ACHN (cell line): ENCODE data around the gene GPR151.
"Not testable (repeated sequence)": the region's sequence is repeated elsewhere in the genome, so short reads cannot be mapped to it uniquely, and the experiment has no call there.

Experiments used
- DNase-seq: peaks from one replicate; pipeline ENCODE4 v3.0.0-alpha.2; 2015
- in situ Hi-C: cut with HindIII; loops from 2 replicates; pipeline ENCODE4 v1.10.0; 2017; ENCODE audit warnings: low sequenced_read_pairs, low pct_ligation_motif_present, low pct_unique_long_range_greater_than_20kb

GPR151 gene

DNA sequence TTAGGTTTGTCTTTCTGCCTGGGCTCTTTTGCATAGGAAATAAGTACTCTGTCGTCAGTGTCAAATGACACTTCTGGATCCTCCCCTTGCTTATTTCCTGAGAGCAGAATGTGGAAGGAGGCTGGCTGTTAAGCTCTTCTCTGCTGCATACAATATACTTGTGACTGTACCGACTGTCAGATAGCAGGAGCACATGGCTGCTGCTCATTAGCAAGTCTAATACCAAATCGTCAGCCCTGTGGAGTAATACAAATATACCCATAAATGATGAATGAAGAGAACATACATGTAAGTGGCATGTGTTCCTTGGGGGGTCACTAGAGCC, at the start of gene GPR151:
GPR151 (minus strand) TSS at position 40 of the 325 bp plus-strand sequence. CDS start 77 bp downstream, outside the sequence.
- in situ Hi-C loops = no loop called here
- DNase-seq = no peak

DNA sequence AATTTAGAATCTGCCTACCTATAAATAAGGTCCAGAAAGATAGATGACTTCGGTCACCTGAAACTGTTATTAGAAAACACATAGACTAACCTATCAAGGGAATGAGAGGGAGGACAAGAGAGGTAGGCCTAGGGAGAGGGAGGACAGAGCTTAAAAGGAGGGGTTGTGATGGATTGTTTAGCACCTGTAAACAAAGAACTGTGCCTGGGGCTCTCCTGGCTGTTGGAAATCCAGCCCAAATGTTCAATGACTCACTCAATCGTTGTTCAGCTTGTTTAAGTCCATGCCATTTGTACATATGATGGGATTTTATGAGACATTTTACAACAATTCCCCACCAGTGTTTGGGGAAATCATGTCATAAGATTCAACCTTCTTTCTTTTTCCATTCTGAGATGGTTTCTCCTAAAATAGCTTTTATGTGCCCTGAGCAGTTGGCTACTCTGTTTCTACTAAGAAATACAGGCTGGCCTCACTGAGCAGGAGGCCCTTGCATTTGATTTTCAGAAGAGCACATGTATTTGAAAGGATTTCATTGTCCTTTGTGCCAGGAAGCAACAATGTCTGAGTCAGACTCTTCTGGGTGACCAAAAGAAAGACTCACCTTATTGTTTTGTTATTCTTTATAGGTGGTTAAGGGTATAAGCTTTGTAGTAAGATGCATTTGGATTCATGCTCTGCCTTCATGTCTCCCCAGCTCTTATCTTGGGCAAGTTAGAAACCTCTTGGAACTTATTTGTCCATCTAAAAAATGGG, 48.2 kb upstream of the GPR151 start:
- in situ Hi-C loops = no loop called here
- no peak for DNase-seq

GRCh38 chr5:146562461-146562860, 46.5 kb upstream of the GPR151 start:
- in situ Hi-C loops = no loop called here
- no peak for DNase-seq

DNA sequence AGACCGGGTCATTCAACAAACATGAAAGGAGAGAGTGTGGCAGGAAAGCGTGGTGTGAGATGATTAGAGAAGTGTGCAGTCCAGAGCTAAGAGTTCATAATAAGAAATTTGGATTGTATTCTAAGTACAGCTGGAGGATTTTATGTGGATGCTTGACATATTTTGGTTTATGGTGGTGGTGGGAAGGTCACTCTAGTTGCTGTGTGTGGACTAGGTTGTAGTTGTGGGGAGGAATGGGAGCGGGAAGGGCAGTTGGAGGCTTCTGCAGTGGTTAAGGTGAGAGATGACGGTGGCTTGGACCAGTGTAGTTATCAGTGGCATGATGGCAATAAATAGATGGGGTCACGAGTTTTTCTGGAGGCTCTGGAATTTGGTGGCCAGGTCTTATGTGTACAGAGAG, 45.7 kb upstream of the GPR151 start:
- in situ Hi-C loops = no loop called here
- no peak for DNase-seq

GRCh38 chr5:146560205-146560812, 44.3 kb upstream of the GPR151 start:
- in situ Hi-C loops = no loop called here
- DNase-seq = peak; percentile 46

- in situ Hi-C loops, DNase-seq: not testable (repeated sequence)
Measured at GRCh38 chr5:146556884-146557283, 40.9 kb upstream of the GPR151 start.

DNA sequence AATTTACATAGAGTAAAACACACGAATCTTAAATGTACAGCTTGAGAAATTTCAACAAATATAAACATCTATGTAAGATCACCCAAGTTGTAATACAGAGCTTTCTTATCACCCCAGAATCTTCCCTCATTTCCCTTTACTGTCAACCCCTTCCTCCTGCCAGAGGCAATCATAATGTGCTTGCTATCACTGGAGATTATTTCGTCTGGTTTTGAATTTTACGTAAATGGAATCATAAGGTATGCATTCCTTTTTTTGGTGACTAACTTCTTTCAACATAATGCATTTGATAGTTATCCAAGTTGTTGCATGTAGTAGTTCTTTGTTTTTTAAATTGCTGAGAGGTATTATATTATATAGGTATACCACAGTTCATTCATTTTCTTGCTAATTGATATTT, 37.5 kb upstream of the GPR151 start:
- DNase-seq = no peak

DNA sequence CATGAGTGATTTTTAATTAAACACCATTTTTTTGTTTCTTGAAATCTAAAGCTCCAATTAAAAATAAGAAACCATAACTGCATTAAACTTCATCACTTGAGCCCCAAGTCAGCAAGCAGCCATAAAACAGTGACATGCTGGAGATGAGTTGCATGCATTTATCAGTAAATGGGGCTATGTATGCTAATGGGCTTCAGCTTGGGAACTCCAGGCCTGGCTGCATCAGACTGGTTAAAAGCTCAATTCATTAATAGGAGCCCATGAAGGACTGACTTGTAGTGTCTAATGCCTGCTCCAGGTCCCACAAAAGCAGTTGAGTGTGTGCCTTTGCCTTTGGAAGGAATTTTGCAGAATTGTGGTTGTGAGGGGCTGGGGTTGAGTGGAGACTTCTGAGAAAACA, 33.6 kb upstream of the GPR151 start:
- in situ Hi-C loops = no loop called here

More for the DNA sequence above, 37.5 kb upstream of the GPR151 start:
- in situ Hi-C loops = no loop called here

DNA sequence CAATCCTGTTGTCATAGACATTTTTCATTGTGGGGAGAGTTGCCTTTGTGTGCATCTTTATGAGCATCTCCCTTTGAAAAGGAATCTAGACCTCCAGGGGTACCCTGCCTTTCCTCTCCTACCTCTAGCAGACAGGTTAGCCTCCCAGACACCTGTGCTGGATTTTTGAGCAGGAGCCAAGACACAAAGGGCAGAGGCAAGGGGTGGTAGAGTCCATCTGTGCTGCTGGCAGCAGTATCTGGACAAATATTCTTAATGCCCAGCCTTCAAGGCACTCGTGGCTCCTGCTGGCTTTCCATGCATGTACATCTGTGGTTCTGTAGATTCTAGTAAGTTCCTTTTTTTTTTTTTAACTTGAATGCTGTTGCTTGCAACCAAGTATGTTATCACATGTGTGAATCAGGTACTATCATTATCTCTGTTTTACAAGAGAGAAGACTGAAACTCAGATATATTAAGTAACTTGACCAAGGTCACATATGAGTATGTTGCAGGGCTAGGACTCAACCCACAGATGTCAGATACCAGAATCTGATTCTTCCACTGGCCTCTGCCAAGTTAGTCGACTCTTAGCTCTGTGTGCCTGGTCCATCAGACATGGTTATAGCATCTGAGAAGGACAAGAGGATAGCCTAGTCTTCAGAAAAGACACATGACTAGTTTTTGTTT, 32.9 kb upstream of the GPR151 start:
- no peak for DNase-seq
- in situ Hi-C loops = no loop called here

More for the DNA sequence above, 33.6 kb upstream of the GPR151 start:
- DNase-seq = no peak

DNA sequence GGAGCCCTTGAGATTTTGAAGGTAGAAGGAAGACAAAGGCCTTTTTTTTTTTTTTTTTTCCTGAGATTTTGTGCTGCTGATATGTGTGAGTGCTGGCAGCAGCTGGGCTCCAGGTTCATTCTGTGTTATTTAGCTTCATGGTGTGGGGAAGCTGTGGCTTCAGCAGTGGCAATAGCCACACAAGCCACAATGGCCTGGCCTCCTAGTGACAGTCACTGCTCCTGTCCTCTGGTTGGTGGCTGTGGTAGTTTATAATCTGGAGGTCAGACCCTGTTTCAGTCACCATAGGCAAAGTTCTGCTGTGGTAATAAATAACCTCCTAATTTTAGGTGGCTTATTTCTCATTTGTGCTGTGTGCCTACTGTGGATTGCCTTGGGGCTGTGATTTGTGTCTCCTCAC, 28.2 kb upstream of the GPR151 start:
- DNase-seq = no peak
- in situ Hi-C loops = no loop called here

DNA sequence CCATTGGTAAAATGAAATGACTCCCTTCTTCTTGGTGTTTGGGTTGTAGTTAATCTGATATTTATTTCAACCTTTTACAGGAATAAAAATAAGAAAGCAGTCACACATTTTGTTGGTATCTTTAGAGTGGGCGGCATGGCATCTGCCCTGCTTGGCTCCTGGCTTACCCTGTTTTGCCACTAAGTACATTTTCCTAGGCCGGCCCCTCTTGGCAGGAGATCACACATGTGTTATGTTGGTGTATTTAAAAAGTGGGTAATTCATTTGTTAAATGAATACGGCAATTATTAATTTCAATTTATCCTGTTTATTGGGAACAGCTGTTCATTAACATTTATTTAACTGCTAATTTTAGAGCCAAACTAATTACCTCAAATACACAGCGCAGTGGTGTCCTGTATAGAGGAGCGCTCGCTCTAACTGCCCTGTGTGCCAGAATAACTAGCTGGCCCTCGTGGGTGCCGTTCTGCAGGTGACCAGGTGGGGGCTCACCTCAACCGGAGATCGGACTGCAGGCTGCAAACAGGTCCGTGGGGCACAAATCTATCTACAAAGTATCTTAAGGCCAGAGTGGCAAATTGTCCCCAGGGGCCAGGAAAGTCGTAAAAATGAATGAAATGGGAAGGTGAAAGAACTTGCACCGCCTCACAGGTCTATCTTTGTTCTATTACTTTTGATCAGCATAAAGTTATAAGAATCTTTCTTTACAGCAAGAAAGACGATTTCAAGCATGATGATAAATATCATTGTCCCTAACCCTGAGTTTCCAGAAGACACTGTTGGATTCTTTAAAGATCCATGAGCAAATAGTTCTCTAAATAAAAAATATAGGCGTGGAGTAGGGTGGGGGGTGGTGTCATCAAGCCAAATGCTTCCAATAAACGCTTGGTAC, 26.2 kb upstream of the GPR151 start:
- peak; percentile 56 for DNase-seq
- in situ Hi-C loops = no loop called here

GRCh38 chr5:146540414-146540813, 24.4 kb upstream of the GPR151 start:
- in situ Hi-C loops = no loop called here
- no peak for DNase-seq

GRCh38 chr5:146539973-146540372, 24.0 kb upstream of the GPR151 start:
- in situ Hi-C loops = no loop called here
- no peak for DNase-seq

GRCh38 chr5:146538432-146538831, 22.4 kb upstream of the GPR151 start:
- no peak for DNase-seq
- in situ Hi-C loops = no loop called here

DNA sequence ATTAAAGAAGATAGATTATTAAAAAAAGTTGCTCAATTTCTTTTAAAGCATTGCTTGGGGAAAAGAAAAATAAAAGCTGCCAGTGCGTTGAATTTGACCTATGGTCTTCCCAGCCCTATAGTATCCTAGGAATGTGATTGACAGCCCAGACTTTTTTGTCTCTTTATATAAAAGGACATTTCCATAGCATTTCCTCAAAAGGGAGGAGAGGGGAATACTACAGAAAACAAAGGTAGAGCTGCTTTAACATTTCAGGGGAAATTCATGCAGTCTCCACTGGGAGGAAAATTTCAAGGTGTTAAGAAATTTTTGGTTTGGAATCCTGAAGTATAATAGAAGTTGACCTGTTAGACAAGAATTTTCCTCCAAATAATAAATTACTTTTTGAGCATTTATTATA, 17.9 kb upstream of the GPR151 start:
- DNase-seq = no peak
- in situ Hi-C loops = no loop called here

GRCh38 chr5:146533260-146533857, 17.4 kb upstream of the GPR151 start:
- peak; percentile 67 for DNase-seq
- in situ Hi-C loops = no loop called here

DNA sequence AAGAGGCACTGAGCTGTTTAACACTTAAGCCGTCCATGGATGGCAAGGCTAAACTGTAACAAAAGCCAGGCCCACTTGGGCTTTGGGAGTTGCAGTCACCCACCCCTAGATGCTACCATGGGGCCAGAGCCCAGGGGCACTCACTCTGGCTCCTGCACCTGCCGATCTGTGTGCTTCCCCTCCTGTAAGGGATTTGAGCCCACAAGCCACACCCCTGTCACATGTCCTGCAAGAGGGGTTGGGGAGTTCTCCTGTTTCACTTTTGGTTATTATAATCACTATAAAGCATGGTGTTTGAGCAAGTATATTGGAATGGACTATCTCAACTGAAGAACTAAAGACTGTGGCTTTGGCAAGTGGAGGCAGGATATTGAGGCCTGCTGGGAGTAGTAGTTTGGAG, 14.0 kb upstream of the GPR151 start:
- in situ Hi-C loops = no loop called here
- DNase-seq = no peak

DNA sequence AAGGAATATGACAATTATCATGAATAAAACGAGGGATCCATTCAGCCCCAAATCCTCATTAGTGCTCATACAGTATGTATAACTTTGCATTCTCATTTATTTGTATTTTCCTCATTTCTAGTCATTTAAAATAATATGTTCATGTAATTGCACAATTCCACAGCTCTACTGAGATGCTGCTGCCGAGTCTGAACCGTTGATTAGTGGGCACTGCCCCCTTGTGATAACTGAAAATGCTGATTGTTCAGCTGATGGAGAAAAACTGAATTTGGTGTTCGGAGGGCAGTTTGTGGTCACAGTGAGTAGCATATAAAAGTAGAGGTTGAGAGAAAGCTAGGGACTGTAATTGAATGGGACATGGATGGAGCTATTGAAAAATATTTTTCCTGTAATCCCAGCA, 12.2 kb upstream of the GPR151 start:
- in situ Hi-C loops = no loop called here

DNA sequence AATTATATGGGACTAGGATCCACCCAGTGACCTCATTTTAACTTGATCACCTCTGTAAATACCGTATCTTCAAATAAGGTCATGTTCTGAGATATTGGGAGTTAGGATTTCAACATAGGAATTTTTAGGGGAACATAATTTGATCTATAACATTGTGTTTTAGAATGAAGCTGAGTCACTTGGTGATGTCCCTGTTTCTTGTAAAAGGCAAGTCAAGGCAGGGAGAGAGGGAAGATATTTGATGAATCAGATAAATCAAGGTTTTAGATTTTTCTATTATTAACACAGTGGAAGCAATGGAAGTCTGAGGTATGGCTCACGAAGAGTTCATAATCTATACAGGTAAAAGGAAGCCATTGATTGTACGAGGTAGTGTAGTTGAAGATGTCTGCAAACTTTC, 11.8 kb upstream of the GPR151 start:
- no peak for DNase-seq
- in situ Hi-C loops = no loop called here

More for the DNA sequence above, 12.2 kb upstream of the GPR151 start:
- DNase-seq = no peak
